NCI-H1694 treated with DMSO at 0.1 percent for 48 hours (cell line): Measurements from ENCODE around the gene AMBRA1.

Source experiments
- DNase-seq: peaks from one replicate; lab custom pipeline; 2025; lab: John Stamatoyannopoulos, UW

Gene AMBRA1

DNA sequence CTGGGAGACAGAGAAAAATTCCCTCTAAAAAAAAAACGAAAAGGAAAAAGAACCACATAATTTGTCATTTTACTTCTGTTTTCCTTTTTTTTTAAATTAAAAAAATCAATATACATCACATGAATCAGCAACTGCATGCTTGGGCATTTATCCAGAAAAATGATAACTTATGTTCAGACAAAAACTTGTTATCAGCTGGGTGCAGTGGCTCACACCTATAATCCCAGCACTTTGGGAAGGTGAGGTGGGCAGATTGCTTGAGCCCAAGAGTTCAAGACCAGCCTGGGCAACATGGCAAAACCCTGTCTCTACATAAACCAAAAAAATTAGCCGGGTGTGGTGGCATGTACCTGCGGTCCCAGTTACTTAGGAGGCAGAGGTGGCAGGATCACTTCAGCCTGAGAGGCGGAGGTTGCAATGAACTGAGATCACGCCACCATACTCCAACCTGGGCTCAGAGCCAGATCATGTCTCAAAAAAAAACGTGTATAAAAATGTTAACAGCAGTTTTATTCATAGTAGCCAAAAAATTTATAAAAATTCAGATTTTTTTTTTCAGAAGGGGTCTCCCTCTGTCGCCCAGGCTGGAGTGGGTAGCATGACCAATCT, 28.5 kb downstream of the AMBRA1 start:
- DNase-seq = no peak

DNA sequence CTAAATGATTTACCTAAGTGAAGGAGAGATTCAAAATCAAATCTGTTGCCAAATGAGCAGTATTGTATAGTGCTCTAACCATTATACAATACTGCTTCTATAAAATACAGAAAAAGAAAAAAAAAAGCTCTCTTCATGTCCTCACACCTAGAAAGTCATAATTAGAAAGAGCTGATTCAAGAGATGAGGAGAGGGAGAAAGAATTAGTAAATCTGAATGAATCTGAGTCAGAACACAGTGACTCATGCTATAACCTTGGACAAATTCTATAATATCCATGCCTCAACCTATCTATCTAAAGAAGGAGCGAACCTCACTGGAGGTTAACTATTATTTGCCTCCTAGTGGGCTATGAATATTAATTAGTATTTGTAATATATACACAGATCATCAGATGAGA, 29.4 kb downstream of the AMBRA1 start:
- no peak for DNase-seq

DNA sequence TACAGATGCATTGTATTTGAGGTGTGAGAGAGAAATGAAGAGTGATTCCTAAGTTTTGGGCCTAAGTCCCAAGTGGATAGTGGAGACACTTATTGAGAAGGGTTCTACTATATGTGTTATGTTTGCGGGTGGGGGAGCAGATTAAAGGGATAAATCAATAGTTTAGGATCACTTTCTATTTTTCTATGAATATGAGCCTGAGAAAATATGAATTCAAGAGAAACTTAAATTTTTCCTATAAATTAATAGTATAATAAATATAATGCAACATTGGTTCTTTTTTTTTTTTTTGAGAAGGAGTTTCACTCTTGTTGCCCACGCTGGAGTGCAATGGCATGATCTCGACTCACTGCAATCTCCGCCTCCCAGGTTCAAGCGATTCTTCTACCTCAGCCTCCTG, 31.3 kb downstream of the AMBRA1 start:
- no peak for DNase-seq

DNA sequence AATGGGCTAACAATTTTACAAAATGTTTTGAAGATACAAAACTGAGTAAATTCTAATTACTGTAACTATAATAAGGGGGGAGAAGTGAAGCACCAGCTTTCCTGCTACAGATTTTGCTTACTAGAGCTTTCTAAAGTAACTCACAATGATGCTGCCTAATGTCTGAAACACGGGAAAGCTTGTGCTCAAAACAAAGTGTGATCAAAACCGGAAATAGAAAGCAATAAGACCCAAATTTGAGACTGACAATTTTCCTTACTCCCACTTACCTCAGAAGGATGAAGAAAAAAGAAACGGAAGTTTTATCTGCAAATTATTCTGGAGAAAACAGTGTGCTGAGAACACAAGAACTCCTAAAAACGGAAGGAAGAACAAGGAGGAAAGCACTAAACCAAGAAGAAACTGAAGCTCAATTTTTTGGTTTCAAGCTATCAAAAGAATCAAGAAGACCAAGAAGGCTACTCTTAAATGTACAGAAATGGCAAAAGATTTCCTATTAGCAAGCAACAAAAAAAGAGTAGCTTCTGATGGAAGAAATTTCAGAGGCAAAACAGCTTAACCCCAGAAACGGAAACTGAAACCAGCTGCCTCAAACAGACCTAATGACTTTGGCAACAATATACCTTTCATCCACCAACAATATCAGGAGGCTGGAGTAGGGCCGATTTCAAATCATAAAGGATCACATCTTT, 33.4 kb downstream of the AMBRA1 start:
- no peak for DNase-seq

DNA sequence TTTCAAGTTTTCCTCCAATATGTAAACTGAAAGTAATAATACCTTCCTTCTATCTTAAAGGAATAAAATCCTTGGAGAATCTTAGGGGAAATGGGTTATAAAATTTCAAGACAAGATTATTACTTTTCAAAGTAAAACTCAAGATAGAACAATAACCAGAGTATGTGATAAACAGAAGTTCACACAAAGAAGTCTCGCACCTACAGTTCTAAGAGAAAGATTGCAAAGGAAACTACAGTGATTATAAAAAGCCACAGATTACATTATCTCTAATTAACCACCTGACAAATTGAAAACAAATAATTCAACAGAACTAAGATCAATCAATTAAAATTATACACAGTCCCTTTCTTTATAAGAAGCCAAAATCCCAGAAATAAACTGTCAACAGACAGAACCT, 34.0 kb downstream of the AMBRA1 start:
- DNase-seq = no peak

DNA sequence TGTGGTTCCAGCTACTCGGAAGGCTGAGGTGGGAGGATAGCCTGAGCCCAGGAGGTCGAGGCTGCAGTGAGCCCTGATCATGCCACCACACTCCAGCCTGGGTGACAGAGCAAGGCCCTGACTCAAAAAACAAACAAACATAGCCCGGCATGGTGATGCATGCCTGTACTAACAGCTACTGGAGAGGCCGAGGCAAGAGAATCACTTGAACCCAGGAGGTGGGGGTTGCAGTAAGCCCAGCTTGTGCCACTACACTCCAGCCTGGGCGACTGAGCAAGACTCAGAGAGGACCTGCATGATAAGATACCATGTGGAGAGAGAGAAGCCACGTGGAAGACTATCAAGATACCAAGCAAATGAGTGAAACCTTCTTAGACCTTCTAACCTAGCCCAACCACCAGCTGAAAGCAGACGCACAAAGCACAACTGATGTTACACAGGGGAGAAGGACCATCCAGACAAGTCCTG, 36.1 kb downstream of the AMBRA1 start:
- DNase-seq = no peak

DNA sequence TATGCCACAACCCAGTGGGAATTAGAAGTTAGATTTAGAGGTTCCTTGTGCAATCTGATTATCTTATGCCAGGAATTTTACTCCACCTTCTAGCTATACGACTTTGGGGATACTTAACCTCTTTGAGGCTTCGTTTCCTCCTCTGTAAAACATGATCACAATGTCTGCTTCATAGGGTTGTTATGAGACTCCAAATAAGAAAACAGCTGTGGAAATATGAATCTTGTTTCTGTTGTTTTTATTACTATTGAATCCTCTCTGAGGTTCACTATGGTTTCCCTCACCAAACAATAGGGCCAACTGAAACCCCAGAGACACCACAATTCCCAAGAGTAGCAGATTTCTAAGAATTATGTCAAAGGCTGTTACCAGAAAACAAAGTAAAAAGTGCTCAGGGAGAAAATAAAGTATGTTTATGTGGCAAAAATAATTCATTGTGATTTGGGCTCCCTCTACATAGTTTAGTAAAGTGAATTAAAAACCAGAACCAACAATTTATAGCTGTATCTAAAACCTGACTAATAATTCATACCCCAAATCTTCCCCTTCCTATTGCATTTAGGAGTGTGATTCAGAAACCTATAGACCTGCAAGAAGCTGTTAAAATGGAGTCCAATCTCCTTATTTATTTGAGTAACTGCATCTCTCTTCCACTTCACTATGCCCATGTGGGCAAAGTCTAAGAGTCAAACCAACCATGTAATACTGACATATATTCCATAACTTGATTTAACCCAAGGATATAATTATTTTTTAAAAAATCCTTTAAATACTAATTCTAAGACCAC, 38.4 kb downstream of the AMBRA1 start:
- DNase-seq = no peak

DNA sequence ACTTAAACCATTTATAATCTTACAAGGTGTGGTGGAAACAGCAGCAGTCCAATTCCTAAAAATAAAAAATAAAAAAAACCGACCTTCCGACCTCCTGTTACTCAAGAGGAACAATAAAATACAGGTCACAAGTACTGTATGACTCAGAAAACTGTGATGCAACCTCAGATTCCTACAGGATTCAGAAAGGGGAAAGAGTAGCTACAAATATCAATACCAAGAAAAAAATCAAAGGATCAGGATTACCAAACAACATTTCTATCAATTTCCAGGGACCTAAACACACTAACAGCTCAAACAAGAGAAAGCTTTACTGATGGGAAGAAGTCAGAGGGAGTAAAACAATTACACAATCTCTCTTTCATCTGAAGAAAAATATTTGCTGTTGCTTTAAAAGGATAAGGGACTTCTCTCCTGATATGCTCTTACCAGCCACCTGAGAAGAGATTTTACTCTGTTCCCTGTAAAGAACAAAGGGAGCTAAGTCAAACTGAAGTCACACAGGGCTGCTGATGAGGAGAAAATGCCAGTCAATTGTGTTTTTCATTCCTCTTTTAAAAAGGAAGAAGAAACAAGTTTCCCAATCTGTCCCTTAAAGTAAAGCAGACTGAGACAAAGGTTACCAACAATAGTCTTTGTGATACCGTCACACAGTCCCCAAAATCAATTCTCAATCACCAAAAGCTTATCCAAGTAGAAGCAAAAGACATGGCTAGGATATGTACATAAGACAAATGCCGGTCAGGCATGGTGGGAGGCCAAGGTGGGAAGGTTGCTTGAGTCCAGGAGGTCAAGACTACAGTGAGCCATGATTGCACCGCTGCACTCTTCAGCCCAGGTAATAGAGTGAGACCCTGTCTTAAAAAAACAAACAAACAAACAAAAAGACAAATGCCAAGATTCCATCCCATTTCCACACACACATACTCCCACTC, 39.3 kb downstream of the AMBRA1 start:
- DNase-seq = no peak

DNA sequence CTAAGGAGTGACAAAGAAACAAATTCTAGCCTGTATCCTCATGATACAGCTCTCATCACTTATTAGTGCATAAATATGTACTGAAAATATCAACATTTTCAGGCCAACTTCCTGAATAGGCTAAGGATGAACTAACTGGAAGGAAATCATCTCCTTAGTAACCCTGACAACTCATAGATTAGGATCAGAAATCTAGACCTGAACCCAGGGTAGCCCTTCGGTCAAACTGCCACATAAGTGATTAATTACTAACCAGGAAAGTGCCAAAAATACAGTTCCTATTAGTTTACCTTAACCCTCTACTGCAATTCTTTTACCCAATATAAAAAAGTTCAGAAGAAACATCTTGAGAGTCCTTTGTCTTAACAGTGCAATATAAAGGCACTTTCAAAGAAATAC, 40.0 kb downstream of the AMBRA1 start:
- no peak for DNase-seq

DNA sequence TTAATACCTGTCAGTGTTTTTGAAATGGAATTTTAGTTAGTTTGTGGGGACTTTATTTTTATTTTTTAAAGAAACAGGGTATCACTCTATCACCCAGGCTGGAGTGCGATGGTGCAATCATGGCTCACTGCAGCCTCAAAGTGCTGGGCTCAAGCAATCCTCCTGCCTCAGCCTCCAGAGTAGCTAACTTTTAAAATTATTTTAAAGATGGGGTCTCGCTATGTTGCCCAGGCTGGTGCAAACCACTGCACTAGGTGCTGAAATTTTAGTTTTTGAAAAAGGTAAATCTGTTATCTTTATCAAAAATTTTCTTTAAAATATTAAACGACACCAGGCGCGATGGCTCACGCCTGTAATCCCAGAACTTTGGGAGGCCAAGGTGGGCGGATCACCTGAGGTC, 42.6 kb downstream of the AMBRA1 start:
- DNase-seq = no peak

DNA sequence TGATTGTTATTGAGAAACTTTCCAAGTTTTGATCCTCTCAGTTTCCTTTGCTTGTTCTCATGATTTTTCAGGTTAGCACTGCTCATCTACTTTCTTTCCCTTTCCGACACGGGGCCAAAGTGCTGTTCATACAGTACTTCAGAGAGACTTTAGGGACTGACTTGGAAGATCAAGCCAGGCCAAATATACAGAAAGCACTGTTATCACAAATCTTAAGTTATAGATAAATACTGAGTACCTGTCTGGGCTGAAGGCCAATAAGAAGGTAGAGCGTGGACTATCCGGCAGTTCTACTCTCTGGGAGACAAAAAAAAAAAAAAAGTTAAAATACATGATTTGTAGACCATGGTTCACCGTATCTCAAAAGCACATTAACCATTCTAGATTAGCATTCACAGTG, 46.2 kb downstream of the AMBRA1 start:
- DNase-seq = no peak

DNA sequence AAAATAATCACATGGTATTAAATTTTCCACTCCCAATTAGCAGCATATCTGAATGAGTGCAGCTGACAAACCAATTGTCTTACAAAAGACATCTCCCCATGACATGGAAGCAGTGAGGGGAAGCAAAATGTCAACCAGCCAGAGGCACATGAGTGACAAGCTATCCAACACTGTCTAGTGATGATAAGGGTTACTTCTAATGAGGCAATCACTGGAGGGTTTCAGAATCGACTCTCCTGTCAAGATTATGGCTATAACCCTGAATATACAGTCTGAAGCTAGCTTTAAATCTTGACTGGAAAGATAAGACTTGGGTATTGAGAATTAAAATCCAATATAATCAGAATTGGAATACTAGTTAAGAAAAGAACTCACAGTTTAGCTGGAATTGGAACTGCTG, 50.3 kb downstream of the AMBRA1 start:
- no peak for DNase-seq

DNA sequence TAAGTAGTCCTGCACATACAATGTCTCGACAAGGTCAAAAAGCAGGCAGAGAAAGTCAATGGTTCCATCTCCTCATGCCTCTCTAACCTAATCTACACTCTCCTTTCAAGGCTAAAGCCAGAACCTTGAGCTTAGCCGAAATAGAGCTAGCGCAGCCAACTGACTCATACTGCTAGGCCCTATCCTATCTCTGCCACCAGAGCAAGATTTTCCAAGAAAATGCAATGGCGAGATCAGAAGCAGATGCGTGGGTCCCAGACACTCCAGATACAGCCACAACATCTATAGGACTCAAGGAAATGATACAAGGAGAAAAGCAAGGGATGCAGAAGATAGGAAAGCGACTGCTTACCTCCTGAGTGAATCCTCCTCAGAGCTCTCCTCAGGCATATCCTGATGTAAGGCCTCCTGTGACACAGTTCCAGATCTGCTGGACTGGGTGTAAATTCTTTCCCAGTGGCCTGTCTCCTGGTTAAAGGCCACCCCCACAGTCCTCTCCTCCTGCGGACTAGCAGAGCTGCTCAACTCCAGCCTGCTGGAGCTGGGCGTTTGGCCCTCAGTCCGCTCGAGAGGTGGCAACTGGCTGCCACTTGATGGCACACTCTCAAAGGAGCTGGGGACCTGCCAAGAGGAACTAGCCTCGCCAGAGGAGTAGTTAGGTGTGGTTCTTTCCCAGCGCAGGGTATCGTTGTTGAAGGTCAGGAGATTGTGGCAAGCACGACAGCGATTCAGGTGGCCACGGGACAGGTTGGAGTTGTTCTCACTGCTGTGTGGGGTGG, 52.0 kb downstream of the AMBRA1 start:
- no peak for DNase-seq

DNA sequence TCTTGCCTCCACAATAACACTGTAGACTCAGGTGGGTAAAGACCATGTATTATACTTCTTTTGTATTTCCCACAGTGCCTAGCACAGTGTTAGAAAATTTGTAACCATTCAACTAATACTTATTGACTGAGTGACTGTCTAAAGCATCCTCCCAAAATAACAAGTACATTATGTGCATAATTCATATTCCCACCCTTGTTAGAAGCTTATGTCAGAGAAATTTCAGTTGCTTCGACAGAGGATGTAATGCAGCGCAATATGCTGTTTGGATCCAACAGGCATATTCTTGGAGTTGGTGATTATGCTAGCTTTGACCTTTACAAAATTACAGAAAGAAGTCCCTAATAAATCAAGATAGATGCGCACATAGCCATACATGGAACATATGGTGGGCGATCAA, 53.0 kb downstream of the AMBRA1 start:
- DNase-seq = no peak

DNA sequence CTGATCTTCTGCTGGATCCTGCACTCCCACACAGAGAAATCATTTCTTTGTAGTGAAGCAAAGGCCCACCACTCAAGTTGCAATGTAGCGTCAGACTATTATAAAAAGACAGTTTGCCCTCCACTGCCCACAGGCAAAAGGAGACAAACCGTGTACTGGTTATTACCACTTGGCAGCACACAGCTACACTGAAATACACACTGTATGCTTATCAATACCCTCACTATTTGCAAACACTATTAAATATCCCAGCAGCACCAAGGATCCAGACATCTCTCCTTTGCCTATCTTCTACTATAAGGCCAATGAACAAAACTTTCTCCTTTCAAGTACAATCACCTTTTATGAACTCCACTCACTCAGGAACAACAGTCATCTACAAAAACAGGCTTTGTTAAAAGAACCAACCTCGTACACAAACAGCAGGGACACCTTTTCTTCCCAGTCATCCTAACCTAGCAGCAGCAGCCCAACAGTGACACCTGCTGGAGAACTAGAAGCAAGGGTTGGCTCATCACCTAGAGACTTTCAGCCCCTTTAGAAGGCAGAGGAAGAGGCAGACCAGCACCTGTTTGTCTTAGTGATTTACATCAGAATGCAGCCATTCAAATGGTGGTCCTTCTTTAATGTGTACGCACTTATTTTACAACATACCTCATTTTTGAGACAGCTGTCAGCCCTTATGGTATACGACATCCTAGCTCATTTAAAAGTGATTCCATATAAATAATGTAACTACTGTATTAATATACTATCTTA, 56.1 kb downstream of the AMBRA1 start:
- DNase-seq = peak; percentile 68

DNA sequence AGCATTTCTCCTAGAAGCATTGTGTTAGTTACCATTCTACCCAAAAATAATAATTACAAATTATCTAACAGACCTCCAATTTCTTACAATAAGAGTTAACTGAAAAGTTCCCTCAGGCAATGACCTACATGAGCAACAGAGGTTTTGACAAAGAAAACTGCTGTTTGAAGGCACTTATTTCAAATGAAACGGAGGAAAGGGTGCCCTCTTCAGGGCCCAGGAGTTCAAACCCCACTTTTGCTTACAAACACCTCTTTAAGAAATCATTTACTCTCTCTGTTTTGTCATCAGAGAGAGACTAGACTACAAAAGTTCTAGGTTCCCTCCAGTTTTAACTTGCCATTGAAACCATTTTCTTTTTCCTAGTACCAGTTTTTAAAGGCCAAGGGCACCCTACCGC, 56.7 kb downstream of the AMBRA1 start:
- DNase-seq = no peak

DNA sequence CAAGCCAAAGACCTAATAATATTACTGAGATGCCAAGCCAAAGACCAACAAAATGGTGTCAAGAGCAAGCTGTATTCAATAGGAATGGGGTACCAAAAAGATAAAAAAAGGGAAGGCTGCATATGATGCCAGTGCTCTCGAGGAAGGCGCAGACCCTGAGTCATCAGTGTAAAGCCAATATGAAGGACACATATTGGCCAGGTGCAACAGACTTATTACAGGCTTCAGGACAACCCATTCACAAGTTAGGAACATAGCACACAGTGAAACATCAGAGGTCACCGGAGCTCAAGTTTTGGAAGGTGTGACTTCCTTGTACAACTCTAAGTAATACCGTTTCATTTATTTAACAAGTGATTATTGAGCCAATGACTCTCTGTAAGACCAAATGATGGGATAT, 58.1 kb downstream of the AMBRA1 start:
- no peak for DNase-seq

DNA sequence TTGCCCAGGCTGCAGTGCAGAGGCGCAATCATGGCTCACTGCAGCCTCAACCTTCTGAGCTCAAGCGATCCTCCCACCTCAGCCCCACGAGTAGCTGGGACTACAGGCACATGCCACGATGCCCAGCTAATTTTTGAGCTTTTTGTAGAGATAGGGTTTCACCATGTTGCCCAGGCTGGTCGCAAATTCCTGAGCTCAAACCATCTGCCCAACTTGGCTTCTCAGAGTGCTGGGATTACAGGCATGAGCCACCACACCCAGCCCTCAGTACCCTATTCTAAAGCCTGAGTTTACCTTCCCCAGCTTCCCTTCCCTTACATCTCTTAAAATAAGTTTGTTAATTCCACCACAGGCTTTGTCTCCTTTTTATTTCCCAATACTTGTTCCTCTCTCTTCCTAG, 59.1 kb downstream of the AMBRA1 start:
- DNase-seq = no peak

DNA sequence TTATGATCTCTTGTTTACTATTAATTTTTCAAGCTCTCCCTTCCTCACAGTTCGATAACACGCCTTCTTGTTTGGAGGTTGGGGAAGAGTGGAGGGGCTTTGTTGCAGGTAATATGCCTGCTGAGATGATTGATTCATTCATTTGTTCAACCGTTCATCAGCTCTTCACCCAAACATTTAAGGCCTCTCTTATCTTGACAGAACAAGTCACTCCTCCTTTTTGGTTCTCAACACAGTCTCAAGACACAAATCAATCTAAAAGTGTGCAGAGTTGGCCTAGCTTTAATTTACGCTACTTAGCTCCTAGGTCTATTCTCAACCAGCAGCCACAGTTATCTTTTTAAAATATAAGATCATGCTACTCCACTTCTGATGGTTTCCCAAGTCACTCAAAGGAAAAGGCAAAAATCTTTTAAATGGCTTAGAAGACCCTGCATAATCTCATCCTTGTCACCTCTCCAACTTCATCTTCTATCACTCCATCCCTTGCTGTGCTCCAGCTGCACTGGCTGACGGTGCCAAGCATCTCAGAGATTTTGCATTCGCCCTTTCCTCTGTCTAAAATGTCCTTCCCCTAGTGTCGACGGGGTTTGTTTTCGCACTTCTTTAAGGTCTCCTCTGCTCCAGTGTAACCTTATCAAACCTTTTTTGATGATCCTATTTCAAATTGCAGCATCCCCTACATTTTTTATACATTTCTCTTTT, 60.3 kb downstream of the AMBRA1 start:
- DNase-seq = no peak
